Activated CD4-positive, CD25-positive, alpha-beta regulatory T cell treated with anti-CD3 and anti-CD28 coated beads, Interleukin-2, amount 50 U/mL, for 72 hours (primary cell): ENCODE results near the gene NCAN.
"Not testable (repeated sequence)": the region's sequence is repeated elsewhere in the genome, so short reads cannot be mapped to it uniquely, and the experiment has no call there.

Source experiments
- DNase-seq: peaks from one replicate; pipeline ENCODE4 v3.0.0; 2021

NCAN gene

GRCh38 chr19:19211499-19212420 lies at the start of gene NCAN:
Gene NCAN, plus strand, starts transcription at chr19:19211958. Its CDS starts 4,996 bp downstream, at chr19:19216954.
- no peak for DNase-seq

- no peak for DNase-seq
These were observed 49.3 kb upstream of the NCAN start for GRCh38 chr19:19162495-19162894.

- DNase-seq = no peak
These were observed 46.4 kb upstream of the NCAN start for GRCh38 chr19:19165396-19165795.

GRCh38 chr19:19167612-19168011 lies 44.1 kb upstream of the NCAN start:
- no peak for DNase-seq

GRCh38 chr19:19169236-19170052 lies 42.3 kb upstream of the NCAN start:
- no peak for DNase-seq

GRCh38 chr19:19170053-19170872 lies 41.5 kb upstream of the NCAN start, which contains the start of gene MEF2B:
Gene MEF2B, minus strand, starts transcription at chr19:19170263. Its CDS starts 19,528 bp downstream, at chr19:19150735.
- peak; percentile 81 for DNase-seq

- DNase-seq = no peak
These were observed 40.7 kb upstream of the NCAN start for GRCh38 chr19:19170873-19171672.

GRCh38 chr19:19171821-19172532 lies 39.8 kb upstream of the NCAN start:
- no peak for DNase-seq

- DNase-seq = not testable (repeated sequence)
These were observed 38.5 kb upstream of the NCAN start for GRCh38 chr19:19173243-19173642.

- DNase-seq = no peak
These were observed 34.8 kb upstream of the NCAN start for GRCh38 chr19:19176950-19177349.

GRCh38 chr19:19179548-19180441 lies 32.0 kb upstream of the NCAN start:
- no peak for DNase-seq

GRCh38 chr19:19181488-19181998 lies 30.2 kb upstream of the NCAN start:
- DNase-seq = no peak

GRCh38 chr19:19185853-19186740 lies 25.7 kb upstream of the NCAN start:
- peak; percentile 70 for DNase-seq

GRCh38 chr19:19186742-19187141 lies 25.0 kb upstream of the NCAN start:
- DNase-seq = no peak

GRCh38 chr19:19191768-19192077 lies 20.0 kb upstream of the NCAN start:
- DNase-seq = no peak

GRCh38 chr19:19192078-19192882 lies 19.5 kb upstream of the NCAN start, which contains the start of the genes BORCS8 and RFXANK:
Gene BORCS8, minus strand, starts transcription at chr19:19192152. Its CDS starts 35 bp downstream, at chr19:19192117.
Gene RFXANK, plus strand, starts transcription at chr19:19192258. Its CDS starts 1,689 bp downstream, at chr19:19193947.
- peak; percentile 97 for DNase-seq

- no peak for DNase-seq
These were observed 18.8 kb upstream of the NCAN start for GRCh38 chr19:19192910-19193423.

GRCh38 chr19:19193926-19194325 lies 17.8 kb upstream of the NCAN start:
- no peak for DNase-seq
